Dendritic cell treated with granulocyte-macrophage colony-stimulating factor and Interleukin-4, amounts not matched to agents 40 ng/mL and 50 ng/mL, for 4 days (primary cell): ENCODE data around the gene CABLES1.
"Not testable (repeated sequence)": the region's sequence is repeated elsewhere in the genome, so short reads cannot be mapped to it uniquely, and the experiment has no call there.

ENCODE experiments used
- H3K27ac Mint-ChIP-seq: one replicate; pipeline ENCODE4 v1.8.0; 2022; ENCODE audit warnings: mild to moderate bottlenecking, mixed read lengths
- H3K27me3 Mint-ChIP-seq: one replicate; pipeline ENCODE4 v1.8.0; 2022; ENCODE audit warnings: mild to moderate bottlenecking, mixed read lengths
- H3K36me3 Mint-ChIP-seq: one replicate; pipeline ENCODE4 v1.8.0; 2022; ENCODE audit warnings: low read depth, mixed read lengths
- H3K4me1 Mint-ChIP-seq: one replicate; pipeline ENCODE4 v1.8.0; 2022; ENCODE audit warnings: low read depth, mixed read lengths
- H3K4me3 Mint-ChIP-seq: one replicate; pipeline ENCODE4 v1.8.0; 2022; ENCODE audit warnings: mild to moderate bottlenecking, moderate library complexity, mixed read lengths
- H3K9me3 Mint-ChIP-seq: one replicate; pipeline ENCODE4 v1.8.0; 2022; ENCODE audit warnings: mixed read lengths
- intact Hi-C: fragments of 100-400 bp; cut with micrococcal nuclease; formaldehyde crosslinking; loops from one replicate; pipeline ENCODE4 v1.15.0; 2022

CABLES1 gene

GRCh38 chr18:23102493-23103261, 32.6 kb upstream of the CABLES1 start:
- intact Hi-C loops, result no loop called here
- H3K9me3 Mint-ChIP-seq, result peaks cover 8% of the 10 kb centered on the region
- H3K27ac Mint-ChIP-seq, result peak overlapping the region; percentile 60
- H3K4me1 Mint-ChIP-seq, result peaks cover 32% of the 10 kb centered on the region
- no peaks in the 10 kb centered on the region for H3K36me3 Mint-ChIP-seq
- peaks cover 10% of the 10 kb centered on the region for H3K27me3 Mint-ChIP-seq
- no peak overlapping the region for H3K4me3 Mint-ChIP-seq

GRCh38 chr18:23103449-23103848, 31.8 kb upstream of the CABLES1 start:
- H3K9me3 Mint-ChIP-seq, result peaks cover 8% of the 10 kb centered on the region
- H3K27me3 Mint-ChIP-seq, result peaks cover 10% of the 10 kb centered on the region
- no peak overlapping the region for H3K4me3 Mint-ChIP-seq
- intact Hi-C loops, result no loop called here
- no peak overlapping the region for H3K27ac Mint-ChIP-seq
- H3K4me1 Mint-ChIP-seq, result peaks cover 32% of the 10 kb centered on the region
- H3K36me3 Mint-ChIP-seq, result no peaks in the 10 kb centered on the region

- peaks cover 27% of the 10 kb centered on the region for H3K4me1 Mint-ChIP-seq
- no peaks in the 10 kb centered on the region for H3K36me3 Mint-ChIP-seq
- peaks cover 10% of the 10 kb centered on the region for H3K27me3 Mint-ChIP-seq
- peaks cover 8% of the 10 kb centered on the region for H3K9me3 Mint-ChIP-seq
- intact Hi-C loops, result no loop called here
- no peak overlapping the region for H3K27ac Mint-ChIP-seq
- H3K4me3 Mint-ChIP-seq, result no peak overlapping the region
Observed at GRCh38 chr18:23105030-23105429, 30.3 kb upstream of the CABLES1 start.

- Mint-ChIP-seq H3K36me3 (no peaks in the 10 kb centered on the region), H3K27me3 (peaks cover 10% of the 10 kb centered on the region), H3K4me1 (peaks cover 27% of the 10 kb centered on the region), H3K9me3 (peaks cover 8% of the 10 kb centered on the region), H3K27ac (peak overlapping the region; percentile 1), H3K4me3 (no peak overlapping the region)
- intact Hi-C loops, result no loop called here
Observed at GRCh38 chr18:23105581-23106219, 29.6 kb upstream of the CABLES1 start.

- peak overlapping the region; percentile 1 for H3K27ac Mint-ChIP-seq
- peaks cover 16% of the 10 kb centered on the region for H3K9me3 Mint-ChIP-seq
- H3K4me1 Mint-ChIP-seq, result peaks cover 27% of the 10 kb centered on the region
- peaks cover 14% of the 10 kb centered on the region for H3K27me3 Mint-ChIP-seq
- intact Hi-C loops, result no loop called here
- H3K4me3 Mint-ChIP-seq, result no peak overlapping the region
- no peaks in the 10 kb centered on the region for H3K36me3 Mint-ChIP-seq
Observed at GRCh38 chr18:23106575-23106974, 28.7 kb upstream of the CABLES1 start.

GRCh38 chr18:23107718-23108117, 27.6 kb upstream of the CABLES1 start:
- Mint-ChIP-seq H3K9me3 (peaks cover 24% of the 10 kb centered on the region), H3K4me1 (peaks cover 20% of the 10 kb centered on the region), H3K27me3 (peaks cover 20% of the 10 kb centered on the region), H3K27ac (no peak overlapping the region), H3K36me3 (no peaks in the 10 kb centered on the region), H3K4me3 (no peak overlapping the region)
- intact Hi-C loops, result no loop called here

GRCh38 chr18:23108496-23108895, 26.8 kb upstream of the CABLES1 start:
- peaks cover 26% of the 10 kb centered on the region for H3K9me3 Mint-ChIP-seq
- no peak overlapping the region for H3K4me3 Mint-ChIP-seq
- H3K27ac Mint-ChIP-seq, result no peak overlapping the region
- peaks cover 24% of the 10 kb centered on the region for H3K27me3 Mint-ChIP-seq
- intact Hi-C loops, result no loop called here
- H3K36me3 Mint-ChIP-seq, result no peaks in the 10 kb centered on the region
- peaks cover 20% of the 10 kb centered on the region for H3K4me1 Mint-ChIP-seq

- H3K27ac Mint-ChIP-seq, intact Hi-C loops, H3K4me3 Mint-ChIP-seq, H3K36me3 Mint-ChIP-seq: not testable (repeated sequence)
- Mint-ChIP-seq H3K27me3 (peaks cover 29% of the 10 kb centered on the region), H3K4me1 (peaks cover 20% of the 10 kb centered on the region), H3K9me3 (peaks cover 26% of the 10 kb centered on the region)
Observed at GRCh38 chr18:23109163-23109562, 26.1 kb upstream of the CABLES1 start.

GRCh38 chr18:23113576-23113975, 21.7 kb upstream of the CABLES1 start:
- Mint-ChIP-seq H3K4me1 (peaks cover 9% of the 10 kb centered on the region), H3K36me3 (no peaks in the 10 kb centered on the region), H3K27me3 (peaks cover 42% of the 10 kb centered on the region), H3K27ac (no peak overlapping the region), H3K4me3 (no peak overlapping the region), H3K9me3 (peaks cover 18% of the 10 kb centered on the region)
- intact Hi-C loops, result loop anchor here (10.0 kb wide), 1 partner anchor 59 kb away; no protein-coding TSS in a partner anchor

- H3K27me3 Mint-ChIP-seq, result peaks cover 42% of the 10 kb centered on the region
- intact Hi-C loops, result loop anchor here (10.0 kb wide), 1 partner anchor 60 kb away; no protein-coding TSS in a partner anchor
- H3K36me3 Mint-ChIP-seq, result no peaks in the 10 kb centered on the region
- peak overlapping the region; percentile 28 for H3K27ac Mint-ChIP-seq
- peaks cover 18% of the 10 kb centered on the region for H3K9me3 Mint-ChIP-seq
- H3K4me1 Mint-ChIP-seq, result peaks cover 9% of the 10 kb centered on the region
- H3K4me3 Mint-ChIP-seq, result no peak overlapping the region
Observed at GRCh38 chr18:23114171-23114881, 21.0 kb upstream of the CABLES1 start.

GRCh38 chr18:23114911-23115310, 20.4 kb upstream of the CABLES1 start:
- peaks cover 18% of the 10 kb centered on the region for H3K9me3 Mint-ChIP-seq
- peaks cover 44% of the 10 kb centered on the region for H3K27me3 Mint-ChIP-seq
- H3K4me3 Mint-ChIP-seq, result no peak overlapping the region
- intact Hi-C loops, result loop anchor here (10.0 kb wide), 1 partner anchor 60 kb away; no protein-coding TSS in a partner anchor
- peak overlapping the region; percentile 28 for H3K27ac Mint-ChIP-seq
- H3K36me3 Mint-ChIP-seq, result no peaks in the 10 kb centered on the region
- peaks cover 9% of the 10 kb centered on the region for H3K4me1 Mint-ChIP-seq

- Mint-ChIP-seq H3K36me3 (no peaks in the 10 kb centered on the region), H3K4me1 (peaks cover 9% of the 10 kb centered on the region), H3K27ac (no peak overlapping the region), H3K4me3 (no peak overlapping the region), H3K9me3 (peaks cover 18% of the 10 kb centered on the region), H3K27me3 (peaks cover 45% of the 10 kb centered on the region)
- intact Hi-C loops, result loop anchor here (10.0 kb wide), 1 partner anchor 61 kb away; no protein-coding TSS in a partner anchor
Observed at GRCh38 chr18:23115683-23116096, 19.6 kb upstream of the CABLES1 start.

GRCh38 chr18:23121133-23121532, 14.2 kb upstream of the CABLES1 start:
- Mint-ChIP-seq H3K9me3 (no peaks in the 10 kb centered on the region), H3K4me3 (no peak overlapping the region), H3K4me1 (peaks cover 11% of the 10 kb centered on the region), H3K27ac (no peak overlapping the region), H3K27me3 (peaks cover 16% of the 10 kb centered on the region), H3K36me3 (no peaks in the 10 kb centered on the region)
- intact Hi-C loops, result no loop called here
